NB4 (cell line): ENCODE measurements around the gene TBC1D22A.

Source experiments
- DNase-seq: peaks from one replicate; pipeline ENCODE4 v3.0.0; 2010; ENCODE audit warnings: low read depth
- H3K4me3 ChIP-seq: one replicate; pipeline ENCODE4 v1.5.1; 2011; ENCODE audit warnings: mild to moderate bottlenecking, low read depth, low read length, moderate library complexity
- MAX ChIP-seq: IDR thresholded peaks from 2 replicates; pipeline ENCODE4 v1.6.1; 2011; ENCODE audit warnings: low read depth, low read length
- MYC ChIP-seq: IDR thresholded peaks from 2 replicates; pipeline ENCODE4 v1.6.1; 2011; ENCODE audit warnings: low read depth, low read length
- POLR2A ChIP-seq: IDR thresholded peaks from 2 replicates; pipeline ENCODE4 v1.6.1; 2011; ENCODE audit warnings: mild to moderate bottlenecking; ENCODE audit not compliant: insufficient read length; ENCODE audit errors: extremely low read depth
- TF ChIP-seq, protein P1 (sequence below): IDR thresholded peaks from one replicate; pipeline ENCODE4 v1.5.1; 2012; ENCODE audit warnings: low read depth, low read length

TBC1D22A gene

DNA sequence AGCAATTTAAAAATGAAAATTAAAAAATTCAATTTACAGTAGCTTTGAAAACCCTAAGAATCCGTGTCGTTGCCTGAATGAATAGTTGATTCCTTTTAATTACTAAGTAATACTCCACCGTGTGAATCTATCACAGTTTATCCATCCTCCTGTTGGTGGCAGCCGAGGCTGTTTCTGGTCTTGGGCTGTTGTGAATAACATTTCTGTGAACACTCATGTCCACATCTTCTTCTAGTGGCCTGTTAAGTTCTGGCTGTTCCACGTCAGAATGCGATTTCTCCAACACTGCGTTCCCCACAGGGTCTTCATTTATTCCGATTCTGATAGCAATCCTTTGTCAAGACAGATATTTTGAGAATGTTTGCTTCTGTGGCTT is 223.0 kb downstream of the TBC1D22A start:
- DNase-seq: no peak
- no peak for TF ChIP-seq POLR2A
- TF ChIP-seq, protein P1, sequence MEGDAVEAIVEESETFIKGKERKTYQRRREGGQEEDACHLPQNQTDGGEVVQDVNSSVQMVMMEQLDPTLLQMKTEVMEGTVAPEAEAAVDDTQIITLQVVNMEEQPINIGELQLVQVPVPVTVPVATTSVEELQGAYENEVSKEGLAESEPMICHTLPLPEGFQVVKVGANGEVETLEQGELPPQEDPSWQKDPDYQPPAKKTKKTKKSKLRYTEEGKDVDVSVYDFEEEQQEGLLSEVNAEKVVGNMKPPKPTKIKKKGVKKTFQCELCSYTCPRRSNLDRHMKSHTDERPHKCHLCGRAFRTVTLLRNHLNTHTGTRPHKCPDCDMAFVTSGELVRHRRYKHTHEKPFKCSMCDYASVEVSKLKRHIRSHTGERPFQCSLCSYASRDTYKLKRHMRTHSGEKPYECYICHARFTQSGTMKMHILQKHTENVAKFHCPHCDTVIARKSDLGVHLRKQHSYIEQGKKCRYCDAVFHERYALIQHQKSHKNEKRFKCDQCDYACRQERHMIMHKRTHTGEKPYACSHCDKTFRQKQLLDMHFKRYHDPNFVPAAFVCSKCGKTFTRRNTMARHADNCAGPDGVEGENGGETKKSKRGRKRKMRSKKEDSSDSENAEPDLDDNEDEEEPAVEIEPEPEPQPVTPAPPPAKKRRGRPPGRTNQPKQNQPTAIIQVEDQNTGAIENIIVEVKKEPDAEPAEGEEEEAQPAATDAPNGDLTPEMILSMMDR: no peak
- TF ChIP-seq MYC: no peak
- TF ChIP-seq MAX: no peak
- no peak overlapping the region for H3K4me3 ChIP-seq

- no peak for TF ChIP-seq MAX
- TF ChIP-seq MYC: no peak
- no peak for TF ChIP-seq POLR2A
- TF ChIP-seq, protein P1: no peak
- no peak for DNase-seq
- H3K4me3 ChIP-seq: no peak overlapping the region
Observed at GRCh38 chr22:46986788-46987187, 224.3 kb downstream of the TBC1D22A start.

DNA sequence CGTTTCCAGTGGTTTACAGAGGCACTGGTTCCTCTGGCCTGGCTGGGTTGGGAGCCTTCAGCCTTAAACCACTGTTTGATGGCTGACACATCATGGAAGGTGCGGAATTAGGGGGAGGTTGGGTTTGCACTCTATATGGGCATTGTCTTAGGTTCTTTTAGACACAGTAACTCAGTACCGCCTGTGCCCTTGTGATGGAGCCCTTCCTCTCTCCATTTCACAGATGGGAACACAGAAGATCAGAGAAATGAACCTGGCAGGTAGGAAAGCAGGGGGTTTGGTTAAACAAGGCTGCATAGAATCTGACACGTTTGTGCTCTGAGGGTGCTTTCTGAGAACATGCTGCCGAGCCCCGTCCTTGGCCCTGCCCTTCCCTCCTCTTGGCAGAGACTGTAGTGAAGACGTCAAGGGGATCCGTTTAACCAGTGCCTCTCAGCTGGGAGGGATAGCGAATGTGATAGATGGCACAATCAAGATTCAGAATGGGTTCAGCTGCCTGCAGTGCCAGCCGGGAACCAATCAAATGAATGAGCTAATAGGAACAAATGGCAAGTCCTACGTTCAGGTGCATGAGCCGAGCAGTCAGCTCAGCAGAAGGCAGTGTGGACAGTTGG is 228.6 kb downstream of the TBC1D22A start:
- DNase-seq: no peak
- no peak overlapping the region for H3K4me3 ChIP-seq
- TF ChIP-seq MAX (no peak), MYC (no peak), POLR2A (no peak)
- TF ChIP-seq, protein P1: no peak

DNA sequence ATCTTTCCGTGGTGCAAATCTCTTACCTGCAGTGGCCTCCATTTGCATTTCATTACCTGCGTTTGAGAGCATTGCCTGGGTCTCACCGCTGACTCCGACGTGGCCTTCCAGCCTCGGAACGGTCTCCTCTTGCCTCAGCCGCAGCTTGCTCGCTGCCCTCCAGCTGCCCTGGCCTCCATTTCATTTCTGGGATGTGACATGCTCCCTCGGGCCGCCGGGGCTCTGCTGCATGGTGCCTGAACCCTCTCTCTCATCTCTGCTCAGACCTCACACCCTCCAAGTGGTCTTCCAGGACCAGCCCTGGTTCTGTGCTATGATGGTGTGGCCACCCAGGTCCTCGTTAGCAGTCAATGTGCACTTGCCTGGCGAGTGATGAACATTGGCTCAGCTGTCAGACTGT is 229.2 kb downstream of the TBC1D22A start:
- DNase-seq: no peak
- TF ChIP-seq POLR2A (no peak), MYC (no peak), MAX (no peak)
- TF ChIP-seq, protein P1: no peak
- H3K4me3 ChIP-seq: no peak overlapping the region

DNA sequence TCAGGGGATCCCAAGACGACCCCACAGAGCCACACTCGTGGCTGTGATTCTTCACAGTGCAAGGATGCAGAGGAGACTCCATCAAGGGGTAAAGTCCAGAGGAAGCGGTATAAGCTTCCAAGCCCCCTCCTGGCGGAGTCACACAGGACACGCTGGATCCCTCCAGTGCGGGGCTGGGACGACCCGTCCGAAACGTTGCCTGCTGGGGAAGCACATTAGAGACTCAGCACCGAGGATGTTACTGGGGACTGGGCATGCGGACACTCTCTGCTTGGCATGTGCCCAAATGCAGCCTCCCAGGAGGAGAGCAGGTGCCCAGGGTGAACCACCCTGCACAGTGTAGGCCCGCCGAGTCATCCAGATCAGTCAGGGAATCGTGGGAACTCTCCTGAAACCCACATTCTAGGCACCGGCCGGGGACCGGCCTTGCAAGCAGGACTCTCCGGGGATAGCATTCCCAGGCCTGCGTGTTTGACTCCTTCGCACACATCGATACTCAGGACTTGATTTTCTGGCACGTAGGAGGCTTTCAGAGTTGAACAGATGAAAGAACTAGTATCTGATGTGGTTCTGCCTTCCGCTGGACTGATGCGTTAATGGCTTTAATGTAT is 229.8 kb downstream of the TBC1D22A start:
- TF ChIP-seq POLR2A (no peak), MAX (no peak), MYC (no peak)
- TF ChIP-seq, protein P1: no peak
- no peak for DNase-seq

More for the DNA sequence above, 229.8 kb downstream of the TBC1D22A start:
- no peak overlapping the region for H3K4me3 ChIP-seq
